Liver (tissue), 9 donors: Measurements from ENCODE around the gene ANAPC10. TPM values are rescaled to one million over a fixed set of nuclear protein-coding genes. Genes with fewer than 3 reads are reported as not detected.

Experiments
- DNase-seq: peaks from one replicate; pipeline ENCODE4 v3.0.0-alpha.2; 2017; ENCODE audit warnings: low spot score
- H3K27ac ChIP-seq, 2 donors: one replicate each; pipeline ENCODE4 v1.7.0; 2013; ENCODE audit warnings: inconsistent platforms in 2 of 2, low read length in 2 of 2, control low read depth in 1 of 2, low read depth in 1 of 2, mild to moderate bottlenecking in 1 of 2
- H3K27me3 ChIP-seq, 4 donors: one replicate each; pipeline versions ENCODE4 v1.6.1 to v1.7.0; 2013; ENCODE audit warnings: low read length in 3 of 4, inconsistent platforms in 1 of 4, mild to moderate bottlenecking in 1 of 4, moderate library complexity in 1 of 4; ENCODE audit not compliant: control insufficient read depth in 4 of 4, insufficient read depth in 4 of 4
- H3K36me3 ChIP-seq, 4 donors: one replicate each; pipeline versions ENCODE4 v1.6.1 to v1.7.0; 2013; ENCODE audit warnings: low read length in 3 of 4, mild to moderate bottlenecking in 3 of 4, low read depth in 1 of 4, moderate library complexity in 1 of 4; ENCODE audit not compliant: control insufficient read depth in 4 of 4, insufficient read depth in 3 of 4
- H3K4me1 ChIP-seq, 4 donors: one replicate each; pipeline versions ENCODE4 v1.6.1 to v1.7.0; 2013; ENCODE audit warnings: low read length in 3 of 4, mild to moderate bottlenecking in 3 of 4, moderate library complexity in 1 of 4; ENCODE audit not compliant: control insufficient read depth in 4 of 4, insufficient read depth in 4 of 4
- H3K4me3 ChIP-seq, 3 donors: one replicate each; pipeline versions ENCODE4 v1.6.1 to v1.7.0; 2013; ENCODE audit warnings: low read length in 3 of 3, control low read depth in 1 of 3, low read depth in 1 of 3, mild to moderate bottlenecking in 1 of 3
- H3K9ac ChIP-seq, 2 donors: one replicate each; pipeline ENCODE4 v1.7.0; 2013; ENCODE audit warnings: low read length in 2 of 2, mild to moderate bottlenecking in 2 of 2, moderate library complexity in 2 of 2, control low read depth in 1 of 2, low read depth in 1 of 2
- H3K9me3 ChIP-seq, 4 donors: one replicate each; pipeline versions ENCODE4 v1.6.1 to v1.7.0; 2013; ENCODE audit warnings: low read length in 3 of 4; ENCODE audit not compliant: control insufficient read depth in 4 of 4
- ATF3 ChIP-seq: IDR thresholded peaks from 2 replicates; pipeline ENCODE4 v1.6.1; 2016; ENCODE audit warnings: antibody characterized with exemption
- CTCF ChIP-seq: fragments of 150-350 bp; IDR thresholded peaks from 2 replicates; pipeline ENCODE4 v1.5.1; 2017; ENCODE audit warnings: improper control_type of control experiment, low read depth, low read length; ENCODE audit not compliant: missing input control
- EGR1 ChIP-seq, 2 donors: IDR thresholded peaks; 2 replicates each; pipeline ENCODE4 v1.6.1; 2016 to 2018; ENCODE audit warnings: antibody characterized with exemption in 2 of 2, low read depth in 2 of 2
- FOXA2 ChIP-seq: IDR thresholded peaks from 2 replicates; pipeline ENCODE4 v1.6.1; 2016; ENCODE audit warnings: antibody characterized with exemption
- GABPA ChIP-seq, 2 donors: IDR thresholded peaks in 1 of 2; conservative IDR thresholded peaks in 1 of 2; 2 replicates each; pipeline ENCODE4 v1.6.1; 2016; ENCODE audit warnings: antibody characterized with exemption in 2 of 2, mild to moderate bottlenecking in 1 of 2, moderate library complexity in 1 of 2
- HNF4A ChIP-seq, 2 donors: conservative IDR thresholded peaks; 2 replicates each; pipeline ENCODE4 v1.6.1; 2016; ENCODE audit warnings: antibody characterized with exemption in 2 of 2, mild to moderate bottlenecking in 2 of 2
- HNF4G ChIP-seq: IDR thresholded peaks from 2 replicates; pipeline ENCODE4 v1.6.1; 2016; ENCODE audit warnings: antibody characterized with exemption
- JUND ChIP-seq, 2 donors: IDR thresholded peaks; 2 replicates each; pipeline ENCODE4 v1.6.1; 2016; ENCODE audit warnings: antibody characterized with exemption in 2 of 2
- NR2F2 ChIP-seq: IDR thresholded peaks from 2 replicates; pipeline ENCODE4 v1.6.1; 2016; ENCODE audit warnings: antibody characterized with exemption
- RAD21 ChIP-seq, 2 donors: IDR thresholded peaks; 2 replicates each; pipeline ENCODE4 v1.6.1; 2016; ENCODE audit warnings: antibody characterized with exemption in 2 of 2, mild to moderate bottlenecking in 2 of 2
- RXRA ChIP-seq, 2 donors: IDR thresholded peaks; 2 replicates each; pipeline ENCODE4 v1.6.1; 2017 to 2018; ENCODE audit warnings: antibody characterized with exemption in 2 of 2, mild to moderate bottlenecking in 1 of 2
- SP1 ChIP-seq: IDR thresholded peaks from 2 replicates; pipeline ENCODE4 v1.6.1; 2018; ENCODE audit warnings: antibody characterized with exemption, mild to moderate bottlenecking
- TAF1 ChIP-seq: conservative IDR thresholded peaks from 2 replicates; pipeline ENCODE4 v1.6.1; 2016; ENCODE audit warnings: antibody characterized with exemption, mild to moderate bottlenecking
- YY1 ChIP-seq: IDR thresholded peaks from 2 replicates; pipeline ENCODE4 v1.6.1; 2016; ENCODE audit warnings: antibody characterized with exemption, mild to moderate bottlenecking
- ZBTB33 ChIP-seq: IDR thresholded peaks from 2 replicates; pipeline ENCODE4 v1.6.1; 2016; ENCODE audit warnings: antibody characterized with exemption
- WGBS: extraction: QIAGEN DNeasy Blood & Tissue Kit; methylation state at CpG from one replicate; pipeline ENCODE4 v1.1.7; 2013; 5-methylcytosine and 5-hydroxymethylcytosine counted together
- polyA plus RNA-seq, 2 donors: library from polyadenylated mRNA; stranded (reverse) in 1 of 2; unstranded in 1 of 2; fragments of 200-250 nt in 1 of 2; fragments of >200 nt in 1 of 2; fragmentation: Nextera tagmentation in 1 of 2; extraction: Ambion mirVana in 1 of 2; gene quantifications; one replicate each; pipeline versions ENCODE4 v1.2.1 to v1.2.3, GENCODE V29; 2013 to 2015
- total RNA-seq, 2 donors: library from RNA; depleted of rRNA; stranded (reverse); fragments of >200 nt; gene quantifications; one replicate each; pipeline ENCODE4 v1.2.3, GENCODE V29; 2014
- donor health status: healthy.
- donor health status: healthy.
- donor health status: healthy.
- donor health status: healthy.
- donor health status: healthy.

Gene ANAPC10
- total and polyA plus RNA-seq, 4 donors, result 6.2 to 16.1 (median 14.5) TPM

GRCh38 chr4:144948421-144948820, 149.6 kb downstream of the ANAPC10 start:
- Histone ChIP-seq H3K4me3 (no peak overlapping the region), H3K4me1 (no peaks in the 10 kb centered on the region), H3K27ac (no peak overlapping the region), H3K36me3 (no peaks in the 10 kb centered on the region), H3K9me3 (peaks cover 0 to 4% (median 0%) of the 10 kb centered on the region in 4 donors), H3K27me3 (no peaks in the 10 kb centered on the region), H3K9ac (no peak overlapping the region)
- no peak for DNase-seq
- 85% methylated on average over 5 of the region's 5 CpGs for WGBS
- TF ChIP-seq ZBTB33 (no peak), NR2F2 (no peak), CTCF (no peak), ATF3 (no peak), YY1 (no peak), GABPA (IDR thresholded peaks at IDR 0.05 in 1 of 2, conservative IDR thresholded peaks at IDR 0.05 in 1 of 2) (no peak), RXRA (IDR thresholded peaks at IDR 0.05) (no peak), RAD21 (IDR thresholded peaks at IDR 0.05) (no peak), EGR1 (IDR thresholded peaks at IDR 0.05; ENCODE audit: low read depth in 2 of 2) (no peak), TAF1 (no peak), JUND (IDR thresholded peaks at IDR 0.05) (no peak)

GRCh38 chr4:144948009-144948408, 150.0 kb downstream of the ANAPC10 start:
- H3K27ac ChIP-seq, result no peak overlapping the region

More at GRCh38 chr4:144948009-144948408, 150.0 kb downstream of the ANAPC10 start:
- DNase-seq, result no peak
- no peak for TF ChIP-seq CTCF
- TF ChIP-seq ATF3, result no peak
- no peak for TF ChIP-seq HNF4G
- no peak for TF ChIP-seq ZBTB33
- no peak for TF ChIP-seq HNF4A (conservative IDR thresholded peaks at IDR 0.05)
- no peak for TF ChIP-seq RXRA (IDR thresholded peaks at IDR 0.05)
- no peak for TF ChIP-seq GABPA (IDR thresholded peaks at IDR 0.05 in 1 of 2, conservative IDR thresholded peaks at IDR 0.05 in 1 of 2)
- TF ChIP-seq FOXA2, result no peak
- no peak for TF ChIP-seq SP1
- no peak for TF ChIP-seq NR2F2
- Histone ChIP-seq H3K9me3 (peaks cover 0 to 4% (median 0%) of the 10 kb centered on the region in 4 donors), H3K27me3 (no peaks in the 10 kb centered on the region), H3K4me3 (no peak overlapping the region), H3K4me1 (no peaks in the 10 kb centered on the region), H3K9ac (no peak overlapping the region), H3K36me3 (no peaks in the 10 kb centered on the region)
- WGBS, result 67% methylated on average over 2 of the region's 2 CpGs
